ENCODE results near the gene CAPN14.

Gene CAPN14

GRCh38 chr2:31233741-31234682, 16.7 kb upstream of the CAPN14 start, which contains the start of gene EHD3:
Gene EHD3 (plus strand): TSS chr2:31234152. CDS start chr2:31234622, 470 bp downstream.
- peaks cover 17% of the 10 kb centered on the region for H3K27me3 ChIP-seq
- peak within 1 kb of the TSS; percentile 46 to 67 for H3K4me3 ChIP-seq (ENCODE audit: low read depth in 1 of 2, low read length in 1 of 2)
- H3K27ac ChIP-seq: no peak within 1 kb of the TSS
- peaks cover 5 to 15% of the 10 kb centered on the region in 2 experiments for H3K4me1 ChIP-seq (ENCODE audit: control insufficient read depth in 1 of 2, insufficient read depth in 1 of 2, low read depth in 1 of 2, low read length in 1 of 2)
- H3K36me3 ChIP-seq: no peaks in the 10 kb centered on the region
- no peaks in the 10 kb centered on the region for H3K9me3 ChIP-seq
- TF ChIP-seq CTCF (IDR thresholded peaks at IDR 0.05): no peak

- Histone ChIP-seq H3K27ac (no peak overlapping the region), H3K4me1 (ENCODE audit: control insufficient read depth in 1 of 2, insufficient read depth in 1 of 2, low read depth in 1 of 2, low read length in 1 of 2) (peaks cover 5 to 15% of the 10 kb centered on the region in 2 experiments), H3K9me3 (no peaks in the 10 kb centered on the region), H3K36me3 (no peaks in the 10 kb centered on the region), H3K27me3 (peaks cover 17% of the 10 kb centered on the region), H3K4me3 (ENCODE audit: low read depth in 1 of 2, low read length in 1 of 2) (peak overlapping the region in 1 of 2 experiments; percentile 46)
- no peak for TF ChIP-seq CTCF (IDR thresholded peaks at IDR 0.05)
Measured at GRCh38 chr2:31233231-31233630, 15.9 kb upstream of the CAPN14 start.

GRCh38 chr2:31232586-31232985, 15.3 kb upstream of the CAPN14 start:
- Histone ChIP-seq H3K36me3 (no peaks in the 10 kb centered on the region), H3K4me3 (ENCODE audit: low read depth in 1 of 2, low read length in 1 of 2) (no peak overlapping the region), H3K9me3 (no peaks in the 10 kb centered on the region), H3K27me3 (peaks cover 17% of the 10 kb centered on the region), H3K27ac (no peak overlapping the region), H3K4me1 (ENCODE audit: control insufficient read depth in 1 of 2, insufficient read depth in 1 of 2, low read depth in 1 of 2, low read length in 1 of 2) (peaks cover 5 to 15% of the 10 kb centered on the region in 2 experiments)
- no peak for TF ChIP-seq CTCF (IDR thresholded peaks at IDR 0.05)

- Histone ChIP-seq H3K27ac (no peak overlapping the region), H3K36me3 (no peaks in the 10 kb centered on the region), H3K4me3 (ENCODE audit: low read depth in 1 of 2, low read length in 1 of 2) (no peak overlapping the region), H3K9me3 (no peaks in the 10 kb centered on the region), H3K27me3 (peaks cover 17% of the 10 kb centered on the region), H3K4me1 (ENCODE audit: control insufficient read depth in 1 of 2, insufficient read depth in 1 of 2, low read depth in 1 of 2, low read length in 1 of 2) (peaks cover 5 to 15% of the 10 kb centered on the region in 2 experiments)
- no peak for TF ChIP-seq CTCF (IDR thresholded peaks at IDR 0.05)
Measured at GRCh38 chr2:31231571-31232302, 14.4 kb upstream of the CAPN14 start.

GRCh38 chr2:31230751-31231150, 13.4 kb upstream of the CAPN14 start:
- no peak for TF ChIP-seq CTCF (IDR thresholded peaks at IDR 0.05)
- Histone ChIP-seq H3K27ac (no peak overlapping the region), H3K9me3 (no peaks in the 10 kb centered on the region), H3K4me3 (ENCODE audit: low read depth in 1 of 2, low read length in 1 of 2) (no peak overlapping the region), H3K36me3 (no peaks in the 10 kb centered on the region), H3K4me1 (ENCODE audit: control insufficient read depth in 1 of 2, insufficient read depth in 1 of 2, low read depth in 1 of 2, low read length in 1 of 2) (peaks cover 5 to 15% of the 10 kb centered on the region in 2 experiments), H3K27me3 (peaks cover 17% of the 10 kb centered on the region)
